ENCODE measurements around the gene DYNC1I2. TPM values are rescaled to one million over a fixed set of nuclear protein-coding genes. Genes with fewer than 3 reads are reported as not detected.

DYNC1I2 gene
- total RNA-seq (2012; rRNA removed): 114 and 140 TPM in 2 replicates
- polyA plus RNA-seq (2012; rRNA removed): 95.5 and 110 TPM in 2 replicates
- polyA plus RNA-seq (2012; cell fraction: cytosol; rRNA removed): 28.9 and 45.4 TPM in 2 replicates
- 9.3 and 66.4 TPM in 2 replicates for polyA plus RNA-seq (2012; cell fraction: nucleus; rRNA removed; ENCODE audit: low replicate concordance)
- Bru-seq, nascent RNA: percentile 89 among the genes with signal in this experiment
- percentile 86 among the genes with signal in this experiment for BruChase-seq, experiment 1, labeled RNA remaining after a 6-hour chase
- BruChase-seq, experiment 2, labeled RNA remaining after a 2-hour chase: percentile 88 among the genes with signal in this experiment
- long read RNA-seq, transcript DYNC1I2-203 (16 exons, 2,572 nt): major isoform, 44 of 109 reads
- long read RNA-seq, transcript DYNC1I2-201 (16 exons, 2,589 nt): minor isoform, 27 of 109 reads
- long read RNA-seq, partial matches to known transcripts: 29 of 109 reads
- long read RNA-seq, other reads (novel, unspliced or antisense): 4 of 109 reads

GRCh38 chr2:171687287-171688128, at the start of gene DYNC1I2:
Gene DYNC1I2 (plus strand): TSS chr2:171687469. CDS start chr2:171690156, 2,687 bp downstream.
- Histone ChIP-seq H2AK9ac (replicated peaks; ENCODE audit: low read depth, low read length, poor library complexity) (peak within 1 kb of the TSS; percentile 93), H3K27me3 (ENCODE audit: control insufficient read depth, insufficient read depth, low read length) (no peaks in the 10 kb centered on the region), H3K23ac (ENCODE audit: low read depth, low read length) (peak within 1 kb of the TSS; percentile 99), H3K14ac (replicated peaks; ENCODE audit: low read depth, low read length) (peak within 1 kb of the TSS; percentile 97), H4K20me1 (ENCODE audit: insufficient read depth, low read length) (peaks cover 8% of the 10 kb centered on the region; the same call in 1 of the 2 replicates), H3K4me3 (ENCODE audit: insufficient read depth, low read depth, low read length) (peak within 1 kb of the TSS; percentile 77), H3K27ac (ENCODE audit: insufficient read depth, low read length) (peak within 1 kb of the TSS; percentile 95), H2BK120ac (ENCODE audit: low read depth, low read length) (peak within 1 kb of the TSS; percentile 75), H2BK20ac (ENCODE audit: low read depth, low read length) (peak within 1 kb of the TSS; percentile 45; the same call in 1 of the 2 replicates), H4K91ac (ENCODE audit: insufficient read depth, low read depth, low read length) (peak within 1 kb of the TSS; percentile 88), H3K4me2 (ENCODE audit: low read depth, low read length) (peak within 1 kb of the TSS; percentile 86), H2AFZ (replicated peaks; ENCODE audit: low read length, poor library complexity) (peak within 1 kb of the TSS; percentile 94), H2AK5ac (ENCODE audit: low read depth, low read length) (peak within 1 kb of the TSS; percentile 45), H3K4ac (ENCODE audit: low read depth, low read length) (peak within 1 kb of the TSS; percentile 93), H3K79me1 (ENCODE audit: low read depth in 1 of 2, low read length in 2 of 2) (peaks cover 0 to 13% of the 10 kb centered on the region in 2 experiments; a peak in 2 of 4 replicates), H4K8ac (ENCODE audit: low read depth in 2 of 2, low read length in 2 of 2) (peak within 1 kb of the TSS; percentile 80 to 97), H3K36me3 (ENCODE audit: control insufficient read depth, insufficient read depth, low read length) (peaks cover 3% of the 10 kb centered on the region), H3K56ac (ENCODE audit: extremely low read depth, insufficient read depth, low read length) (peak within 1 kb of the TSS; percentile 95), H3K9ac (ENCODE audit: low read depth, low read length) (peak within 1 kb of the TSS; percentile 97), H3K9me1 (ENCODE audit: insufficient read depth, low read length) (peaks cover 3% of the 10 kb centered on the region; the same call in 1 of the 2 replicates), H3K4me1 (ENCODE audit: control insufficient read depth, insufficient read depth, low read length) (no peaks in the 10 kb centered on the region), H3K9me3 (ENCODE audit: control insufficient read depth, insufficient read depth, low read length) (no peaks in the 10 kb centered on the region), H3K18ac (ENCODE audit: low read depth, low read length) (peak within 1 kb of the TSS; percentile 80), H2BK15ac (ENCODE audit: low read depth, low read length) (peak within 1 kb of the TSS; percentile 82; the same call in 2 of the 3 replicates), H2BK5ac (ENCODE audit: low read depth, low read length, poor library complexity, severe bottlenecking) (peak within 1 kb of the TSS; percentile 87), H4K5ac (ENCODE audit: low read depth, low read length) (peak within 1 kb of the TSS; percentile 78)
- in situ Hi-C loops (cut with MboI; ENCODE audit: low sequenced_read_pairs): no loop called here
- TF ChIP-seq RCOR1 (IDR thresholded peaks at IDR 0.05; ENCODE audit: insufficient replicate concordance, low read length) (no peak), MXI1 (IDR thresholded peaks at IDR 0.05; ENCODE audit: borderline replicate concordance, low read depth, low read length) (0 out of 2 replicates have a peak, but pooled peaks have one; percentile 13), USF2 (IDR thresholded peaks at IDR 0.05; ENCODE audit: low read depth, low read length) (no peak), CHD1 (IDR thresholded peaks at IDR 0.05; ENCODE audit: low read depth, low read length) (no peak), FOS (IDR thresholded peaks at IDR 0.05; ENCODE audit: low read depth, low read length) (peak; percentile 64; the same call in 1 of the 2 replicates), MAZ (IDR thresholded peaks at IDR 0.05; ENCODE audit: borderline replicate concordance, low read depth, low read length) (peak; percentile 48; the same call in 1 of the 2 replicates), ELK1 (IDR thresholded peaks at IDR 0.05; ENCODE audit: borderline replicate concordance, low read depth, low read length) (no peak), POLR2A (IDR thresholded peaks at IDR 0.05; ENCODE audit: low read depth, low read length) (peak; percentile 89)
- ChIA-PET CTCF (interaction anchor here (1.1 kb wide), 1 partner anchor 18 kb away, joined by 3 read pairs; no protein-coding TSS in a partner anchor), POLR2A (ENCODE audit: unreplicated experiment) (interaction anchor here (0.5 to 1.0 kb wide), 2 partner anchors 10 to 426 kb away, joined by 3 read pairs; no protein-coding TSS in a partner anchor)
- intact Hi-C loops (cut with micrococcal nuclease): no loop called here
- BruUV-seq (replicated peaks): no TSS peak
- peak; percentile 97 for DNase-seq
- peak; percentile 95 for ATAC-seq (ENCODE audit: low read depth)
- 0% methylated on average over 2 of the region's 51 CpGs; no CpG with 5 or more reads in 1 of the 2 experiments for WGBS, 2 experiments (ENCODE audit: extremely low coverage in 2 of 2, insufficient read length in 1 of 2)
- dilution Hi-C loops (cut with HindIII; ENCODE audit: low sequenced_read_pairs, unreplicated experiment): no loop called here
